ENCODE data around the gene LRRC15. TPM values are rescaled to one million over a fixed set of nuclear protein-coding genes. Genes with fewer than 3 reads are reported as not detected.

Gene LRRC15
- total and polyA plus RNA-seq, 8 donors, result 0.03 to 6.2 (median 0.16) TPM

DNA sequence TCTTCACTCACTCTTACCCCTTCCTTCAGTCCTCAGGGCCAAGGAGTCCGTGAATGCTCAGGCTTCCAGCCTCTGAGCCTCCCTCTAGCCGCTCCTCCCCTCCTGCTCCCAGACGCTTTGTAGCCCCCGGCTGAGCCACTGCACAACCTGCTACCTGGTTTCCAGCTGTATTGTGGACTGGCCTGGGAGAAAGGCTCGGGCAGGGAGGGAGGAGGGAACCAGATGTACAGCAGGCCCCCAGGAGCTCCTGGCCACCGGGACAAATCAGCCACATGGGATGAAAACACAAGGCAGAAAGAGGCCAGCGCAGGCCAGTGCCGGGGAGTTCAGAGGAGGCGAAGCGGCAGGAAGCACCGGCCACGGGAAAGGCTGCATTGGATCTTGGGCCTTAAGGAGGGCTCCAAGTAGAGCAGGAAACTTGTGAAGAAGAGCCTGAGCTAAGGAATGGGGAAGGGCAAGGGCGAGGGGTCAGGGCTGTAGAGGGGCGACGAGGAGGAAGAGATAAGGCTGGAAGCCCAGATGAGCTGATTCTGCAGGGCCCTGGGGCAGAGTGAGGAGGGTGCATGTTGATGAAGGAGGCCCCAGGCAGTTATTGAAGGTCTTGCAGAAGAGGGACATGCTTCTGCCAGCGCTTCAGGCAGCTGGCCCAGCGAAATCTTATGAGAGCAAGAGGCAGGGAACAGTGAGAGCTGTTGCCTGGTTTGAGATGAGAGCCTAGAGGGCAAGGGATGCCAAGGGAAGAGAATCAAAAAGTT lies 32.8 kb downstream of the LRRC15 start:
- Histone ChIP-seq H3K4me1 (peaks cover 0 to 8% of the 10 kb centered on the region in 2 donors), H3K36me3 (no peaks in the 10 kb centered on the region), H3K27ac (no peak overlapping the region), H3K4me3 (no peak overlapping the region), H3K9me3 (no peaks in the 10 kb centered on the region), H3K27me3 (peaks cover 6 to 35% of the 10 kb centered on the region in 2 donors)
- TF ChIP-seq, protein P1, sequence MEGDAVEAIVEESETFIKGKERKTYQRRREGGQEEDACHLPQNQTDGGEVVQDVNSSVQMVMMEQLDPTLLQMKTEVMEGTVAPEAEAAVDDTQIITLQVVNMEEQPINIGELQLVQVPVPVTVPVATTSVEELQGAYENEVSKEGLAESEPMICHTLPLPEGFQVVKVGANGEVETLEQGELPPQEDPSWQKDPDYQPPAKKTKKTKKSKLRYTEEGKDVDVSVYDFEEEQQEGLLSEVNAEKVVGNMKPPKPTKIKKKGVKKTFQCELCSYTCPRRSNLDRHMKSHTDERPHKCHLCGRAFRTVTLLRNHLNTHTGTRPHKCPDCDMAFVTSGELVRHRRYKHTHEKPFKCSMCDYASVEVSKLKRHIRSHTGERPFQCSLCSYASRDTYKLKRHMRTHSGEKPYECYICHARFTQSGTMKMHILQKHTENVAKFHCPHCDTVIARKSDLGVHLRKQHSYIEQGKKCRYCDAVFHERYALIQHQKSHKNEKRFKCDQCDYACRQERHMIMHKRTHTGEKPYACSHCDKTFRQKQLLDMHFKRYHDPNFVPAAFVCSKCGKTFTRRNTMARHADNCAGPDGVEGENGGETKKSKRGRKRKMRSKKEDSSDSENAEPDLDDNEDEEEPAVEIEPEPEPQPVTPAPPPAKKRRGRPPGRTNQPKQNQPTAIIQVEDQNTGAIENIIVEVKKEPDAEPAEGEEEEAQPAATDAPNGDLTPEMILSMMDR (IDR thresholded peaks at IDR 0.05), result no peak
- peak in 1 of 4 donors; percentile 70 for DNase-seq
- no peak for ATAC-seq
- intact Hi-C loops (cut with DNase I), result no loop called here

- H3K4me3 ChIP-seq, result peak overlapping the region in 1 of 2 donors; percentile 36
- intact Hi-C loops (cut with DNase I), result no loop called here
- TF ChIP-seq, protein P1 (IDR thresholded peaks at IDR 0.05), result no peak
- H3K27ac ChIP-seq, result no peak overlapping the region
- H3K4me1 ChIP-seq, result peaks cover 0 to 8% of the 10 kb centered on the region in 2 donors
- no peaks in the 10 kb centered on the region for H3K9me3 ChIP-seq
- ATAC-seq, result no peak
- DNase-seq, result no peak
- H3K36me3 ChIP-seq, result no peaks in the 10 kb centered on the region
- H3K27me3 ChIP-seq, result peaks cover 6 to 39% of the 10 kb centered on the region in 2 donors
Observed at GRCh38 chr3:194333981-194334320, 35.6 kb downstream of the LRRC15 start.

DNA sequence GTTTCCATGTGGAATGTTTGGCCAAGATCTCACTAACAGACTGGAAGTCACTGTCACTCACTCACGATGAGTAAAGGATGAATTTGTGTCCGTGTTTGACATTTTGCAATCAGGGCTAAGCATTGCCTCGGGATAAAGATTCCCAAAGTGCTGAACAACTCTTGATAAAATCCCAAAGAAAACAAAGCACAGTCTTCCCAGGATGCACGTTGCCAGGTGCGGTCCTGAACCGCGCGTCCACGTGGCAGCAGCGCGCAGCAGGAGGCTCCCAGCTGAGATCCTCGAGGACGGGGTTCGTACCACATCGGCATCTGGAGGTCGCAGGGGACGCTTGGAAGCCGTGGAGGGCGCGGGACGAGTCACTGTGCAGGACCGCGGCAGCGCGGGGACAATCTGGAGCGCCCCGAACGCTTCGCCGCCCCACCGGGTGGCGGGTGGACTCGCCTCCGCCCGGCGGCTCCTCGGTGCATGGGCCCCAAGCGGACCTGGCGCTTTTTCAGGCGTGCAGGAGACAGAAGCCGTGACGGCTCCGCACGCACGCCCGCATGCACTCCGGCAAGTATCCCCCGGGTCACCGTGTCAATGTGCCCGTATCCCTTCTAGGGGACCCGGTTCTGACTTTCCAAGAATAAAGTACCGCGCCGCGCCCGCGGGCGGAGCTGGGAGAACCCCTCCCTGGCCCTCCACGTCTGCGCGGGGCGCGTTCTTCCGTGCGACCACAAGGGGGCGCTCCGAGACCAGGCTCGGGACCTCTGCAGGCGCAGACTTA lies 36.1 kb downstream of the LRRC15 start:
- H3K27me3 ChIP-seq, result peaks cover 6 to 39% of the 10 kb centered on the region in 2 donors
- no peaks in the 10 kb centered on the region for H3K36me3 ChIP-seq
- peak overlapping the region; percentile 27 to 36 for H3K4me3 ChIP-seq
- no peak overlapping the region for H3K27ac ChIP-seq
- intact Hi-C loops (cut with DNase I), result no loop called here
- ATAC-seq (peak; percentile 98), DNase-seq (peak; percentile 85 to 98 (median 90))
- no peaks in the 10 kb centered on the region for H3K9me3 ChIP-seq
- peaks cover 0 to 8% of the 10 kb centered on the region in 2 donors for H3K4me1 ChIP-seq
- TF ChIP-seq, protein P1 (IDR thresholded peaks at IDR 0.05), result peak; percentile 99

DNA sequence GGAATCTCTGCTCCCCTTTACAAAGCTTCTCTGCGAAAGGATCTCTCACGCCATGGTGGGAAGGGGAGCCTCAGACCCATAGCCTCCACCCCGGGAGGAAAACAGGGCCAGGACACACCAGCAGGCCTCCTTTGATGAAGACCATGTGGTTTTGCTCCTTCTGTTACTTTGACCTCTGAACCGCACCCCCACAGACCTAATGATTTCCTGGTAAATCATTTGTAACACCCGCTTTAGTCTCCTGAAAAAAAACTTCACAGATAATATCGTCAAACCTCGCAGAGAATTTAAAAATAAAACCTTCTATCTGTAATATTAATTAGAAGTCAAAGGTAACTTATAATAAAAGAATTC lies 36.7 kb downstream of the LRRC15 start:
- DNase-seq, result no peak
- H3K4me3 ChIP-seq, result no peak overlapping the region
- ATAC-seq, result no peak
- TF ChIP-seq, protein P1 (IDR thresholded peaks at IDR 0.05), result no peak
- no peaks in the 10 kb centered on the region for H3K36me3 ChIP-seq
- H3K4me1 ChIP-seq, result peaks cover 0 to 8% of the 10 kb centered on the region in 2 donors
- H3K9me3 ChIP-seq, result no peaks in the 10 kb centered on the region
- H3K27ac ChIP-seq, result no peak overlapping the region
- intact Hi-C loops (cut with DNase I), result no loop called here
- H3K27me3 ChIP-seq, result peaks cover 6 to 39% of the 10 kb centered on the region in 2 donors

DNA sequence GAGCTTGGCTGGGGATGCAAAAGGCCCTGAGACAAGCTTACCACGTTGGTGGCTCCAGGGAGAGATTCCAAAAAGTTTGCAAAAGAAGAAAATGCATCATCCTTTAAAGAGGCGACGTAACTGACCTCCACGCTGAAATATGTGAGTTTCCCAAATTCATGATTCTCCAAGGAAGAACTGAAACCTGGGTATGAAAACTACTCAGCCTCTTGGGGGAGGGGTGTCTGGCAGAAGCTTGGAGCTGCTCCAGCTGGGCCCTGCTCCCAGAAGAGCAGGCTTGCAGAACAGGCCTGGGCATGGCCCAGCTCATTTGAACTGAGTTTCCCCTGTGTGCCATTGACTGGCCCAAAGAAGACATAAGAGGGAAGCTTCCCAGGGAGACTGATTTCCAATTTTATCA lies 39.0 kb downstream of the LRRC15 start:
- H3K4me3 ChIP-seq, result no peak overlapping the region
- peaks cover 0 to 8% of the 10 kb centered on the region in 2 donors for H3K4me1 ChIP-seq
- DNase-seq (peak in 1 of 4 donors; percentile 57), ATAC-seq (peak; percentile 33)
- no peaks in the 10 kb centered on the region for H3K9me3 ChIP-seq
- H3K36me3 ChIP-seq, result no peaks in the 10 kb centered on the region
- intact Hi-C loops (cut with DNase I), result no loop called here
- H3K27me3 ChIP-seq, result peaks cover 6 to 45% of the 10 kb centered on the region in 2 donors
- TF ChIP-seq, protein P1 (IDR thresholded peaks at IDR 0.05), result no peak
- H3K27ac ChIP-seq, result no peak overlapping the region
